Measurements from ENCODE around the gene KANSL1. TPM values are rescaled to one million over a fixed set of nuclear protein-coding genes. Genes with fewer than 3 reads are reported as not detected.
A peak's percentile ranks its signal among the peaks of the same experiment; 100 is the strongest.

The KANSL1 gene
- total RNA-seq, 1 experiment from 2014 or later = 47.6 TPM

DNA sequence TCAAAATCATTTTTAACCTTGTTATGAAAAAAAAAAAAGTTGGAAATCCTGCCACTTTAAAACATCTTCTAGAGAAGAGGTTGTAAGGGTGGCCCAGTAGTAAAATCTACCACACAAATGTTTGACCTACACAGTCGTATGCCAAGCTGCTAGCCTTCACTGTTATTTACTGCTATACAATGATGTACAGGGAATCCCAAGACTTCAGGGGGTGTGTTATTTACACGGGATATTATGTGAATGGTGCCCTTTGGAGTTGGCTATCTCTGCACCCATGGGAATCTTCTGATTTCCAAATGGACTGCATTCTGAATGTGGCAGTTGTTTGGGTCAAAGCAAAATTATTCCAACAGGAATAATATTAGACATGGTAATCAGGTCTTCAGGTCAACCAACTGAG is 148.2 kb downstream of the KANSL1 start:
- no peaks in the 10 kb centered on the region for H3K9me2 ChIP-seq (replicated peaks; ENCODE audit: low read length)
- H3K9ac ChIP-seq (ENCODE audit: low read length) = no peak overlapping the region
- no TSS peak for BruUV-seq (replicated peaks)
- no peak overlapping the region for H2AFZ ChIP-seq (ENCODE audit: low read length)
- 0 out of 2 replicates have a peak, but pooled peaks cover 3% of the 10 kb centered on the region for H4K20me1 ChIP-seq (ENCODE audit: low read length)
- ATAC-seq (peak; percentile 9; the same call in 1 of the 2 replicates), DNase-seq (no peak)
- peaks cover 3% of the 10 kb centered on the region for H3F3A ChIP-seq (ENCODE audit: low read length, unreplicated experiment)
- TF ChIP-seq EZH2phosphoT487 (IDR thresholded peaks at IDR 0.05; ENCODE audit: borderline replicate concordance, low read length) = no peak
- no peak for TF ChIP-seq EZH2 (IDR thresholded peaks at IDR 0.05; ENCODE audit: low read length, unreplicated experiment)
- no peak for TF ChIP-seq CTCF (conservative IDR thresholded peaks at IDR 0.05; ENCODE audit: low read depth, low read length)
- no peaks in the 10 kb centered on the region for H3K79me2 ChIP-seq (ENCODE audit: low read length)
- intact Hi-C loops (cut with micrococcal nuclease) = loop anchor here (1.0 to 10.0 kb wide), 7 partner anchors 18 to 168 kb away; no protein-coding TSS in a partner anchor
- no peaks in the 10 kb centered on the region for H3K27me3 ChIP-seq (ENCODE audit: low read length)
- peaks cover 60% of the 10 kb centered on the region for H3K36me3 ChIP-seq (ENCODE audit: low read depth, low read length)
- ChIA-PET CTCF (interaction anchor here (0.6 to 2.3 kb wide), 10 partner anchors 9 to 940 kb away, joined by 3 to 28 read pairs (median 6); partner anchors contain the start of gene KANSL1), POLR2A (ENCODE audit: unreplicated experiment) (interaction anchor here (0.6 kb wide), 1 partner anchor 983 kb away, joined by 4 read pairs; no protein-coding TSS in a partner anchor)
- H3K27ac ChIP-seq (ENCODE audit: low read length) = no peak overlapping the region
- peaks cover 11% of the 10 kb centered on the region; the same call in 1 of the 2 replicates for H3K4me1 ChIP-seq (ENCODE audit: insufficient read depth, low read length)
- no peak overlapping the region for H3K4me3 ChIP-seq (ENCODE audit: low read length)
- no peak overlapping the region for H3K4me2 ChIP-seq (ENCODE audit: low read length)
- no peaks in the 10 kb centered on the region for H3K9me3 ChIP-seq (ENCODE audit: low read length)

GRCh38 chr17:46044286-46044928 is 148.8 kb downstream of the KANSL1 start:
- Histone ChIP-seq H3K9ac (ENCODE audit: low read length) (no peak overlapping the region), H3K27me3 (ENCODE audit: low read length) (no peaks in the 10 kb centered on the region), H3K36me3 (ENCODE audit: low read depth, low read length) (peaks cover 61% of the 10 kb centered on the region), H3K27ac (ENCODE audit: low read length) (no peak overlapping the region), H3K4me3 (ENCODE audit: low read length) (no peak overlapping the region), H3K9me3 (ENCODE audit: low read length) (no peaks in the 10 kb centered on the region), H3F3A (ENCODE audit: low read length, unreplicated experiment) (peaks cover 3% of the 10 kb centered on the region), H3K4me1 (ENCODE audit: insufficient read depth, low read length) (peaks cover 11% of the 10 kb centered on the region; the same call in 1 of the 2 replicates), H3K79me2 (ENCODE audit: low read length) (no peaks in the 10 kb centered on the region), H2AFZ (ENCODE audit: low read length) (peak overlapping the region; percentile 49; the same call in 1 of the 2 replicates), H4K20me1 (ENCODE audit: low read length) (0 out of 2 replicates have a peak, but pooled peaks cover 3% of the 10 kb centered on the region), H3K4me2 (ENCODE audit: low read length) (no peak overlapping the region), H3K9me2 (replicated peaks; ENCODE audit: low read length) (no peaks in the 10 kb centered on the region)
- ChIA-PET POLR2A (ENCODE audit: unreplicated experiment) (interaction anchor here (0.6 kb wide), 2 partner anchors 245 to 983 kb away, joined by 3 to 4 read pairs; no protein-coding TSS in a partner anchor), CTCF (interaction anchor here (0.6 to 2.3 kb wide), 11 partner anchors 9 to 941 kb away, joined by 3 to 28 read pairs (median 5); partner anchors contain the start of gene KANSL1)
- peak; percentile 75 for ATAC-seq
- DNase-seq = peak; percentile 92
- TF ChIP-seq EZH2phosphoT487 (IDR thresholded peaks at IDR 0.05; ENCODE audit: borderline replicate concordance, low read length) (no peak), EZH2 (IDR thresholded peaks at IDR 0.05; ENCODE audit: low read length, unreplicated experiment) (no peak), CTCF (conservative IDR thresholded peaks at IDR 0.05; ENCODE audit: low read depth, low read length) (peak; percentile 99)
- intact Hi-C loops (cut with micrococcal nuclease) = loop anchor here (1.0 to 10.0 kb wide), 6 partner anchors 19 to 169 kb away; no protein-coding TSS in a partner anchor
- BruUV-seq (replicated peaks) = no TSS peak

All from PC-3 (cell line).